IMR-90 (cell line): Measurements from ENCODE around the gene BUD23. TPM values are rescaled to one million over a fixed set of nuclear protein-coding genes. Genes with fewer than 3 reads are reported as not detected.
A peak's percentile ranks its signal among the peaks of the same experiment; 100 is the strongest.

ENCODE experiments used
- ATAC-seq: fragments of 200-7000 bp; cut with Tn5 transposase; 2 replicates; pipeline ENCODE4 v1.9.1; 2020; ENCODE audit warnings: low read depth, mild to moderate bottlenecking, moderate library complexity
- BruUV-seq: library from RNA; stranded (reverse); fragments of 400-500 nt; replicated peaks from 2 replicates; lab custom pipeline; 2021; lab: Mats Ljungman, UMichigan
- CTCF ChIA-PET: fragments of 300-600 bp; formaldehyde crosslinking; extraction: SDS; loops from one replicate; lab custom pipeline; 2021; ENCODE audit warnings: antibody characterized with exemption; lab: Yijun Ruan, JAX
- POLR2A ChIA-PET: fragments of 300-600 bp; sonication (Branson Sonifier 250); formaldehyde crosslinking; loops from one replicate; lab custom pipeline; 2022; ENCODE audit warnings: antibody characterized with exemption; ENCODE audit not compliant: unreplicated experiment; lab: Charles Lee
- DNase-seq: peaks from one replicate; pipeline ENCODE4 v3.0.0; 2013
- H2AFZ ChIP-seq: replicated peaks from 2 replicates; pipeline ENCODE3; 2013; ENCODE audit warnings: low read length, mild to moderate bottlenecking; ENCODE audit not compliant: poor library complexity
- H2AK5ac ChIP-seq: 2 replicates; pipeline ENCODE4 v1.6.1; 2013; ENCODE audit warnings: low read depth, low read length, inconsistent platforms
- H2AK9ac ChIP-seq: replicated peaks from 2 replicates; pipeline ENCODE3; 2013; ENCODE audit warnings: mild to moderate bottlenecking, low read depth, low read length, moderate library complexity; ENCODE audit not compliant: poor library complexity
- H2BK120ac ChIP-seq: 2 replicates; pipeline ENCODE4 v1.6.1; 2013; ENCODE audit warnings: low read depth, low read length, inconsistent platforms
- H2BK15ac ChIP-seq: 3 replicates; pipeline ENCODE4 v1.6.1; 2013; ENCODE audit warnings: low read depth, low read length, inconsistent platforms
- H2BK20ac ChIP-seq: 2 replicates; pipeline ENCODE4 v1.6.1; 2013; ENCODE audit warnings: low read depth, mild to moderate bottlenecking, inconsistent platforms, low read length, moderate library complexity
- H2BK5ac ChIP-seq: 2 replicates; pipeline ENCODE4 v1.6.1; 2013; ENCODE audit warnings: mild to moderate bottlenecking, low read depth, low read length, inconsistent platforms; ENCODE audit not compliant: poor library complexity, severe bottlenecking
- H3K14ac ChIP-seq: replicated peaks from 2 replicates; pipeline ENCODE4 v1.6.1; 2013; ENCODE audit warnings: low read depth, low read length, inconsistent platforms
- H3K18ac ChIP-seq: 2 replicates; pipeline ENCODE4 v1.6.1; 2013; ENCODE audit warnings: low read depth, low read length, control low read depth
- H3K23ac ChIP-seq: 2 replicates; pipeline ENCODE4 v1.6.1; 2013; ENCODE audit warnings: low read depth, low read length, inconsistent platforms
- H3K27ac ChIP-seq: 2 replicates; pipeline ENCODE4 v1.5.1; 2013; ENCODE audit warnings: mild to moderate bottlenecking, control low read depth, low read length; ENCODE audit not compliant: insufficient read depth
- H3K27me3 ChIP-seq: 2 replicates; pipeline ENCODE4 v1.6.1; 2013; ENCODE audit warnings: low read length; ENCODE audit not compliant: control insufficient read depth, insufficient read depth
- H3K36me3 ChIP-seq: 2 replicates; pipeline ENCODE4 v1.6.1; 2013; ENCODE audit warnings: low read length, mixed read lengths; ENCODE audit not compliant: control insufficient read depth, insufficient read depth
- H3K4ac ChIP-seq: 2 replicates; pipeline ENCODE4 v1.6.1; 2013; ENCODE audit warnings: low read depth, low read length, inconsistent platforms
- H3K4me1 ChIP-seq: 2 replicates; pipeline ENCODE4 v1.6.1; 2013; ENCODE audit warnings: low read length, mixed read lengths; ENCODE audit not compliant: control insufficient read depth, insufficient read depth
- H3K4me2 ChIP-seq: 2 replicates; pipeline ENCODE4 v1.6.1; 2013; ENCODE audit warnings: low read depth, mild to moderate bottlenecking, control low read depth, low read length, moderate library complexity
- H3K4me3 ChIP-seq: 2 replicates; pipeline ENCODE4 v1.5.1; 2013; ENCODE audit warnings: low read depth, mild to moderate bottlenecking, control low read depth, low read length, moderate library complexity; ENCODE audit not compliant: insufficient read depth
- H3K56ac ChIP-seq: 2 replicates; pipeline ENCODE4 v1.6.1; 2013; ENCODE audit warnings: low read length, inconsistent platforms; ENCODE audit not compliant: insufficient read depth; ENCODE audit errors: extremely low read depth
- H3K79me1 ChIP-seq, 2 experiments: 2 replicates each; pipeline ENCODE4 v1.6.1; 2013; ENCODE audit warnings: low read length in 2 of 2, inconsistent platforms in 1 of 2, low read depth in 1 of 2
- H3K9ac ChIP-seq: 2 replicates; pipeline ENCODE4 v1.6.1; 2013; ENCODE audit warnings: low read depth, low read length, control low read depth
- H3K9me1 ChIP-seq: 2 replicates; pipeline ENCODE4 v1.6.1; 2013; ENCODE audit warnings: low read length, inconsistent platforms; ENCODE audit not compliant: insufficient read depth
- H3K9me3 ChIP-seq: 2 replicates; pipeline ENCODE4 v1.6.1; 2013; ENCODE audit warnings: low read length; ENCODE audit not compliant: control insufficient read depth, insufficient read depth
- H4K20me1 ChIP-seq: 2 replicates; pipeline ENCODE4 v1.6.1; 2013; ENCODE audit warnings: low read length, inconsistent platforms; ENCODE audit not compliant: insufficient read depth
- H4K5ac ChIP-seq: 2 replicates; pipeline ENCODE4 v1.6.1; 2013; ENCODE audit warnings: mild to moderate bottlenecking, low read depth, low read length, control low read depth
- H4K8ac ChIP-seq, 2 experiments: 2 replicates each; pipeline ENCODE4 v1.6.1; 2013; ENCODE audit warnings: low read depth in 2 of 2, low read length in 2 of 2, control low read depth in 1 of 2, inconsistent platforms in 1 of 2
- H4K91ac ChIP-seq: 2 replicates; pipeline ENCODE4 v1.6.1; 2013; ENCODE audit warnings: low read depth, low read length, inconsistent platforms; ENCODE audit not compliant: insufficient read depth
- CHD1 ChIP-seq: IDR thresholded peaks from 2 replicates; pipeline ENCODE4 v1.6.1; 2012; ENCODE audit warnings: low read depth, low read length, improper control_type of control experiment
- CTCF ChIP-seq: conservative IDR thresholded peaks from 2 replicates; pipeline ENCODE4 v1.5.1; 2012; ENCODE audit warnings: mild to moderate bottlenecking, low read depth, low read length, improper control_type of control experiment
- MAFK ChIP-seq: IDR thresholded peaks from 2 replicates; pipeline ENCODE4 v1.6.1; 2012; ENCODE audit warnings: low read depth, low read length, improper control_type of control experiment
- MXI1 ChIP-seq: IDR thresholded peaks from 2 replicates; pipeline ENCODE4 v1.6.1; 2012; ENCODE audit warnings: low read depth, mild to moderate bottlenecking, low read length, moderate library complexity, borderline replicate concordance
- NFE2L2 ChIP-seq: fragments of 150-350 bp; IDR thresholded peaks from 2 replicates; pipeline ENCODE4 v1.6.1; 2016; ENCODE audit warnings: low read depth, mild to moderate bottlenecking, low read length
- RAD21 ChIP-seq: IDR thresholded peaks from 2 replicates; pipeline ENCODE4 v1.6.1; 2012; ENCODE audit warnings: low read length, improper control_type of control experiment
- RCOR1 ChIP-seq: IDR thresholded peaks from 2 replicates; pipeline ENCODE4 v1.6.1; 2012; ENCODE audit warnings: mild to moderate bottlenecking, low read length, improper control_type of control experiment; ENCODE audit not compliant: insufficient replicate concordance
- RFX5 ChIP-seq: IDR thresholded peaks from 2 replicates; pipeline ENCODE4 v1.8.0; 2012; ENCODE audit warnings: low read depth, mild to moderate bottlenecking, low read length, moderate library complexity
- SMC3 ChIP-seq: fragments of 150-350 bp; IDR thresholded peaks from 2 replicates; pipeline ENCODE4 v1.6.1; 2016; ENCODE audit warnings: low read depth, mild to moderate bottlenecking, antibody characterized with exemption, low read length, moderate library complexity
- USF2 ChIP-seq: fragments of 150-350 bp; IDR thresholded peaks from 2 replicates; pipeline ENCODE4 v1.6.1; 2017; ENCODE audit warnings: mild to moderate bottlenecking, antibody characterized with exemption, low read length, low read depth
- WGBS, 2 experiments: methylation state at CpG; one replicate each; pipeline versions ENCODE4 v1.1.5 to v1.1.7; 2013; ENCODE audit warnings: missing lambda C conversion rate in 2 of 2; ENCODE audit not compliant: insufficient read length in 1 of 2; ENCODE audit errors: extremely low coverage in 2 of 2; 5-methylcytosine and 5-hydroxymethylcytosine counted together
- dilution Hi-C: fragments of 300-500 bp; cut with HindIII; formaldehyde crosslinking; loops from one replicate; pipeline ENCODE4 v1.14.3; 2018; ENCODE audit warnings: low sequenced_read_pairs; ENCODE audit not compliant: unreplicated experiment
- in situ Hi-C: fragments of 300-500 bp; cut with MboI; formaldehyde crosslinking; loops from 3 replicates; pipeline ENCODE4 v1.14.3; 2019; ENCODE audit warnings: low sequenced_read_pairs, inconsistent platforms, mixed read lengths
- intact Hi-C: fragments of 100-400 bp; cut with micrococcal nuclease; formaldehyde crosslinking; loops from 2 replicates; pipeline ENCODE4 v1.10.0; 2022
- polyA plus RNA-seq, 3 experiments: library from polyadenylated mRNA; depleted of rRNA; stranded (reverse); fragments of >200 nt; gene quantifications; 2 replicates each; pipeline ENCODE4 v1.2.3, GENCODE V29; 2012; ENCODE audit warnings: low replicate concordance in 1 of 3
- total RNA-seq: library from RNA; depleted of rRNA; stranded (reverse); fragments of >200 nt; gene quantifications from 2 replicates; pipeline ENCODE4 v1.2.3, GENCODE V29; 2012

Gene BUD23
- total and polyA plus RNA-seq, 2 of the 4 experiments (the other 2 are of a cell fraction) = 35.7 to 65.2 TPM

- no TSS peak for BruUV-seq
- H3K27ac ChIP-seq = no peak overlapping the region
- no peak overlapping the region for H2BK120ac ChIP-seq
- no peak overlapping the region for H2BK15ac ChIP-seq
- H3K9me3 ChIP-seq = no peaks in the 10 kb centered on the region
- peak overlapping the region; percentile 91 for H2AK9ac ChIP-seq
- ATAC-seq (no peak), DNase-seq (no peak)
- H2AFZ ChIP-seq = peak overlapping the region; percentile 95
- no peak overlapping the region for H3K4ac ChIP-seq
- no peak overlapping the region for H2BK20ac ChIP-seq
- H3K9ac ChIP-seq = peak overlapping the region; percentile 84
- no peak overlapping the region for H4K91ac ChIP-seq
- TF ChIP-seq MXI1 (no peak), NFE2L2 (no peak), CTCF (no peak), RCOR1 (no peak), RFX5 (no peak), CHD1 (no peak), USF2 (no peak), MAFK (no peak), RAD21 (no peak), SMC3 (no peak)
- H4K20me1 ChIP-seq = 0 out of 2 replicates have a peak, but pooled peaks cover 4% of the 10 kb centered on the region
- peaks cover 8% of the 10 kb centered on the region; the same call in 1 of the 2 replicates for H3K36me3 ChIP-seq
- no peak overlapping the region for H2AK5ac ChIP-seq
- no peak overlapping the region for H2BK5ac ChIP-seq
- no peak overlapping the region; a peak in 1 of 4 replicates for H4K8ac ChIP-seq
- 20% methylated on average over 3 of the region's 5 CpGs; no CpG with 5 or more reads in 1 of the 2 experiments for WGBS, 2 experiments
- no peak overlapping the region for H4K5ac ChIP-seq
- H3K14ac ChIP-seq = peak overlapping the region; percentile 42; the same call in 1 of the 2 replicates
- H3K79me1 ChIP-seq = peaks cover 0 to 9% of the 10 kb centered on the region in 2 experiments; a peak in 1 of 4 replicates
- peak overlapping the region; percentile 31; the same call in 1 of the 2 replicates for H3K23ac ChIP-seq
- no peak overlapping the region for H3K56ac ChIP-seq
- CTCF ChIA-PET = no interaction called here
- intact Hi-C loops = loop anchor here (5.0 kb wide), 3 partner anchors 42 to 147 kb away; partner anchors contain the start of genes BAZ1B and STX1A
- dilution Hi-C loops = no loop called here
- no peak overlapping the region for H3K18ac ChIP-seq
- POLR2A ChIA-PET = interaction anchor here (0.6 kb wide), 1 partner anchor 12 kb away, joined by 13 read pairs; no protein-coding TSS in a partner anchor
- in situ Hi-C loops = no loop called here
- peak overlapping the region; percentile 82 for H3K4me2 ChIP-seq
- H3K4me1 ChIP-seq = no peaks in the 10 kb centered on the region; the same call in 1 of the 2 replicates
- H3K9me1 ChIP-seq = 0 out of 2 replicates have a peak, but pooled peaks cover 2% of the 10 kb centered on the region
- peak overlapping the region; percentile 84 for H3K4me3 ChIP-seq
- H3K27me3 ChIP-seq = peaks cover 3% of the 10 kb centered on the region; the same call in 1 of the 2 replicates
Observed at GRCh38 chr7:73668886-73669230, 14.5 kb upstream of the BUD23 start.
